GM19099 (cell line): ENCODE data around the gene PPP1R9A.

Experiments
- POLR2A ChIP-seq: IDR thresholded peaks from 3 replicates; pipeline ENCODE4 v1.6.1; 2011; ENCODE audit warnings: low read depth; ENCODE audit not compliant: insufficient read length; ENCODE audit errors: extremely low read depth

PPP1R9A gene

GRCh38 chr7:95255691-95256090, 348.3 kb downstream of the PPP1R9A start:
- no peak for TF ChIP-seq POLR2A

GRCh38 chr7:95261895-95262415, 354.6 kb downstream of the PPP1R9A start:
- TF ChIP-seq POLR2A: no peak

- no peak for TF ChIP-seq POLR2A
These were observed 355.5 kb downstream of the PPP1R9A start for GRCh38 chr7:95262875-95263274.

GRCh38 chr7:95263785-95264362, 356.5 kb downstream of the PPP1R9A start:
- TF ChIP-seq POLR2A: no peak

- no peak for TF ChIP-seq POLR2A
These were observed 357.0 kb downstream of the PPP1R9A start for GRCh38 chr7:95264363-95264891.

GRCh38 chr7:95265634-95266033, 358.2 kb downstream of the PPP1R9A start:
- TF ChIP-seq POLR2A: no peak

DNA sequence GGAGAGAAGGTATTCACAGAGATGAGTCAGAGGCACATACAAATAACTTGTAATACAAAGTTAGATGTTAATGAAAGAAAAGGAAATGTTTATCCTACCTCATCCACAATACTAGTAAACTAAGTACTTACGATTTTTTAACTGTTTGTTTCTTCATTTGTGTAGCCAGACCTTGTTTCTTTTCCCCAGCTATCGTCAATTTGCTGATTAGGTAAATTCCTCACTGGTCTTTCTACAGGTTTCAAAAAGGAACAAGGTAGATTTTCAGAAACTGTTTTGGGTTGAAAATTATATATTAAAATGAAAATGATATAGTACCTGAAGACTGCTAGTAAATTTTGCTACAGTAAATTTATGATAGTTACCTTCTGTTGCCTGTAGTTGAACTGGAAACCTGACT, 360.4 kb downstream of the PPP1R9A start:
- no peak for TF ChIP-seq POLR2A

DNA sequence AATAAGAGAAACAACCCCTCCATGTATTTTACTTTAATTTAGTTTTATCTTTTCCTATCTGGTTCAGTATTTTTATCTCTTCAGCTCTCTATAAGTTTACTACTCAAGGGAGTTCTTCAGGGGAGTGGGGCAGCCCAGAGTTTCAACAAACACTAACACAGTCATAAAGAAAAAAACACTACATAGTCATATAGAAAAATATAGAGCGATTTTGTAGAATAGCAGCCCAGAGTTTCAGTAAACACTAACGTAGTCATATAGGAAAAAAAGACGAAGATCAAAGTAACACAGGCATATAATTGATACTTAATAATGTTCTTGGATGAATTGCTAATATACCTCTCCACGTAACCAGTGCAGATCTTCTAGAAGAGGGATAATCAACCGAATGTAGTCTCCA, 362.2 kb downstream of the PPP1R9A start:
- TF ChIP-seq POLR2A: no peak

DNA sequence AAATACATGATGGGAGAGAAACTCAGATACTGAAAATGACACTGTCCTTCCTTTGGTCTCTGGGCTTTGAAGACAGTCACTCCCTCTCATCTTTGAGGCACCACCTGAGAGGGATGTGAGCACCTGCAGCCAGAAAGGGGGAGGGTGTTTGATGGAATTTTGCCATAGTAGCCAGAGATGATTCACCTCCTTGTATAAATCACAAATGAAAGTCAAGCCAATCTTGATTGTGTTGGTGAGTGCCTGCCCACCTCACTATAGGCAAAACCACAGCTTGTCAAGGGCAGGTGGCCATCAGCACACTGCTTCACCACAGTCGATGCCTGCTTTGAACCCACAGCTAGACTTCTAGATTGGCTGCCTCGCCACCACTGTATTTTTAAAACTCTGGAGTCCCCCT, 368.7 kb downstream of the PPP1R9A start:
- TF ChIP-seq POLR2A: no peak

DNA sequence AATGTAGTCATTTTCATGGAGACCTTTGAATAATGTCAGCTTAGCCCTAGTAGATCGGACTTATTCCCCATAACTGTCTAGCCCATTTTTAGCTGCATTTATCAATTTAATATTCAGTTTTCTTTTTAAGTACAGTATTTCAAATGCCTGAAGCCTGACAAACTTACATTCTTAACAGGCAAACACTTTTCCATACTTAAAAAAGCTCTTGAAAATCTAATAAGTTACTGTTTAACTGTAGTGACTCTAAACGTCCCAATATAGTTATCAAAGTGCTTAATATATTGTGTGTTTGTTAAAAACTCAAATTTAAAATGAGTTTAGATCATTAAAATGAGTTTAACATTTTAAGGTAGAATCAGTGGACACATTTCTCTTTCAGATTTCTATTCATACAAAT, 372.0 kb downstream of the PPP1R9A start:
- TF ChIP-seq POLR2A: no peak

DNA sequence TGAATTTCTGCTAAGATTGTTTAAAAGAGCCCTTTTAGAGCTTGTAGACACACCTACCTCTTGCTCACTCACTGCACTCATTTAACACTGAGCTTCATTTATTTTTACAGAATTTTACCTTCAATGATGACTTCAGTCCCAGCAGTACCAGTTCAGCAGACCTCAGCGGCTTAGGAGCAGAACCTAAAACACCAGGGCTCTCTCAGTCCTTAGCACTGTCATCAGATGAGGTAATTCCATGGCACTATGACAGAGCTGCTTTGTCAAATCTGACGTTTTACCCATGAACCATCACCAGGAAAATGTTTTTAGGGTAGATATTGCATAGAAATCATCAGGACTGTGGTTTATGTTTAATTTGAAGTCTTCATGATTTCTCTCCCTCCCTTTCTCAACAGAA, 378.7 kb downstream of the PPP1R9A start:
- no peak for TF ChIP-seq POLR2A

GRCh38 chr7:95290166-95290830, 382.9 kb downstream of the PPP1R9A start:
- no peak for TF ChIP-seq POLR2A

GRCh38 chr7:95295397-95295796, 388.0 kb downstream of the PPP1R9A start:
- no peak for TF ChIP-seq POLR2A

DNA sequence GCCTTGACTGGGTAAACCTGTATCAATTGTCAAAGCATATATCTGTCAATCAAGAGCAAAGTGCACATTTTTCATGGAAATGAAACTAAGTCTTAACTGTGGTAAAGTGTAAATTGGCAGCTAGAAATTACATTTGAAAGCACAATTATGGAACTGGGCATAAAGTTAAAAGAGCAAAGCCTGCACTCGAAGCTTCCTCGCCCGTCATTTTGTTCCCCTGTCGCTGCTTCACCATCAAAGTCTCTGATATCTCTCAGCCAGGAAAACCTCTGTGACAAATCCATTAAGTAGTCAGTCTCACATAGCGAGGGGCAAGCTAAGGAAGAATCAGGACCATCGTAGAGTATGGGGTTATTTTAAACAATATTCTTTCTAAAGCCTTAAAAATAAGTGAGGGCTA, 389.1 kb downstream of the PPP1R9A start:
- TF ChIP-seq POLR2A: no peak

GRCh38 chr7:95297041-95297440, 389.6 kb downstream of the PPP1R9A start:
- no peak for TF ChIP-seq POLR2A

DNA sequence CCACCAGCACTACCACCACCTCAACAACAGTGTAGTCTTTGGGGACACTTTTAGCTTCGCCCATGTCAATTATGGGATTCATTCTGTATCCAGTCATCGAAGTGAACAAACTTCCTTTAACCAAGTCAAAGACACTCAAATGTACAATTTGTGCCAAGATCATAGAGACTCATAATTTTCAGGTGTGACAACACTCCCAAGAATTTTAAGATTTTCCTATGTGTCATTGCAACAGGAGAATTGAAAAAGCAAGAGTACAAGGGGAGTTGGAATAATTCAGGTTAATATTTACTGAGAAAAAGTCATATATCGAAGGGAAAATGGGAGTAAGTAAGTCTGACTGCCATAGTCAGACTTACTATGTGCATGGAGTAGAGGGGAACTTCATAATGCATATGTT, 390.7 kb downstream of the PPP1R9A start:
- TF ChIP-seq POLR2A: no peak

DNA sequence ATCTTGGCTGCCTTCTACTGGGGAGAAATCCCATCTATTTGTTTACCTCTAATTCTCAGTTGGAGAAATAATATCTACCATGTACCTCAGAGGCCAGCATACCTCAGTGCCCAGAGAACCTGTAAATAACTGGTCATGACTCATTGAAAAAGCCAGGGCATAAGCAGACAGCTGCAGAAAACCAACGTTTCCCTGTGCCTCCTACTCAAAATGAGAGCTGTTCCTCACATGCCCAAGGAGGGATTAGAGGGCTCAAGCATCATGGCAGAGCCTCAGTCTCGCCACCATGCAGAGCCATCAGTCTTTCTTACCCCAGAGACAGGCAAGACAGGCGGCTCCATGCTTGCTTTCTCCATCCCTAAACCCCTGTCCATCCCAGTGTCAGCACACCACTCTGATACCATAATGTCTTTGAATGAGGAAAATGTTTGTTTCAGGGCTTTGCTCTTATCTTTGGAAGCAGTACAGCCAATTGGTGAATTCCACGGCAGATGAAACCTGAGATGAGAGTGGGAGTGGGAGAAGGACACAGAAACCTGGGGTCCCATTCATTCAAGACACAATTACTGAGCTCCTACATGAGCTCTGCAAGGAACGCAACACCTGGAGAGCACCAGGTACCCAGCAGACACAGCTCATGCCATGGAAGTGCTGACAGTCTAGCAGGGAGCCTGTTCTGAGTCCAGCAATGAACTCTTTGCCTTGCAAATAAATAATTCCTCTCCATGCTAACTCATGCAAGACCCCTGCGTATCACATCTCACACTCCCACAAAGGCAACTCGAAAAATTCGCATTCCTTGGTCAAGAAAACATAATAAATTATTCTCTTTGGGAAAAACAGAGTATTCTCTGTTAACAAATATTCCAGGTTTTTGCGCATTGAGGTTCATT, 395.9 kb downstream of the PPP1R9A start:
- no peak for TF ChIP-seq POLR2A
